NCI-H345 treated with DMSO at 0.1 percent for 48 hours (cell line): ENCODE data around the gene GPX1.

ENCODE experiments used
- DNase-seq: peaks from one replicate; lab custom pipeline; 2025; ENCODE audit not compliant: unreplicated experiment; lab: John Stamatoyannopoulos, UW

Gene GPX1

DNA sequence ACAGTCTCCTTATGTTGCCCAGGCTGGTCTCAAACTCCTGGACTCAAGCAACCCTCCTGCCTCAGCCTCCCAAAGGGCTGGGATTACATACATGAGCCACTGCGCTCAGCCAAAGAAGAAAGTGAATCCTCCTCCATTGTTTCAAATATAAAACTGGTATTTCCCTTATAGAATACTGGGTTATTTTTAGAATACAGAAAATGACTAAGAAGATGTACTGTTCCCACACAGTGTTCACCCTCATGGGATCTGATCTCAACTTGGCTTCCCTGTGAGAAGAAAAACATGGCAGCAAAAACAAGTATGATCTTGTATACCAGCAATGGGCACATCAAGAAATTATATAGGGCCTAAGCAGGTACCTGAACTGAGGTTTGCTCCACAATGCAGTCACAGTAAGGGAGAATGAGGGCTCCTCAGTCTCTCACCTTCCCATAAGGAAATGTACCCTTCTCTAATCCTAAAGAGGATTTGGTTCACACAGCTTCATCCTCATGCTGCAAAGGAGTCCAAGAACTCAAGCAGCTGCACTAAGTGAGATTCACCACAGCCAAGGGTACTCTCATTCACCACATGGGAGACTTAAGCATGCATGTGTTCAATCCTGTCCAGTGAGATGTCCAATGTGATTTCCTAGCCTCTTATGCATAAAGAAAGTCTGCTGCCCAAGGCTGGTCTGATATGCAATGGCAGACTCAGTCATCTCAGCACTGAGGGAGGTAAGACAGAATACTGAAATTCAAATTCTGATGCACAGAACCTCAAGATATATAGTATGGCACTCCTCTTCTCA is 44.1 kb downstream of the GPX1 start:
- no peak for DNase-seq

DNA sequence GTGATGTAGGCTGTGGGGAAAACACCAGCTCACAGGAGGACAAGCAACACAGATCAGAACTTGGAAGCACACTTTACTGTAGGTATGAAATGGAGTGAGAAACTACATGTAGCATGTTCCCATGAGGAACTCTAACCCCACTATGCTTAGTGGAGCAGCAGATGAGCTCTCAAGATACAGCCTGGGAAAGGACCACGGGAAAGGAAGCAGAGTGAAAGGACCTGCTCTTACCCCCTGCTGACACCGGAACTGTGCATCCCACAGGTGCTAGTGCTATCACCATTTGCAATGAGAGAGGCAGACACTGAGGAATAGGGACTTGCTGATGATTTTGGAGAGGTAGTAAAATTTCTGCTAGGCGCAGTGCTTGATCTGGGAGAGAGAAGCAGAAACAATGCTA is 46.9 kb downstream of the GPX1 start:
- no peak for DNase-seq

DNA sequence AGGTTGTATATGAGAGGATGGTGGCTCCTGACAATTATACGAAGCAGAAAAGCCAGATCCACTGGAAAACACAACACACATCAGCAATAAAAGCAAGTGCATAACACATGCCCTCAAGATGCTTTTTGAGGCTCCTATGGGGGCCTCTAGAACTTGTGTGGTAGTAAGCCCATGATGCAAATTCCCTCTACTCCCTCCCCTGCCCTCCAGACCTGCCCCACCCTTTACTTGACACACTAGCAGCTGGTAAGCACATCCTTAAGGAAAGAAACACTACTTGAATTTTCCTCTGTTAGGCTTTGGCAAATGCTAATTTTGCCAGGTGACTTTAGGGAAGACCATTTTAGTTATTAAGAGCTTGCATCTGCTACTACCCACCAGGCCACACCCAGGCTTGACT is 47.5 kb downstream of the GPX1 start:
- DNase-seq, result no peak
